GM10248 (cell line): ENCODE data around the gene FAXDC2.
"Not testable (repeated sequence)": the region's sequence is repeated elsewhere in the genome, so short reads cannot be mapped to it uniquely, and the experiment has no call there.

ENCODE experiments used
- CTCF ChIA-PET: fragments of 300-600 bp; sonication (Branson Sonifier 250); formaldehyde crosslinking; extraction: SDS; loops from one replicate; lab custom pipeline; 2021; ENCODE audit warnings: antibody characterized with exemption; lab: Yijun Ruan, JAX
- POLR2A ChIA-PET: fragments of 350-650 bp; sonication (Branson Sonifier 250); formaldehyde crosslinking; extraction: SDS; loops from one replicate; lab custom pipeline; 2020; ENCODE audit warnings: antibody characterized with exemption; lab: Yijun Ruan, JAX
- DNase-seq: peaks from one replicate; pipeline ENCODE4 v3.0.0; 2012; ENCODE audit errors: extremely low spot score
- CTCF ChIP-seq: IDR thresholded peaks from 2 replicates; pipeline ENCODE4 v1.5.1; 2012; ENCODE audit warnings: mild to moderate bottlenecking, low read depth; ENCODE audit errors: extremely low read depth, missing control alignments, control extremely low read depth

The FAXDC2 gene

GRCh38 chr5:154824070-154824469 is 26.3 kb downstream of the FAXDC2 start:
- no peak for TF ChIP-seq CTCF

GRCh38 chr5:154823605-154824004 is 26.8 kb downstream of the FAXDC2 start:
- POLR2A ChIA-PET = no interaction called here
- DNase-seq = no peak
- CTCF ChIA-PET = interaction anchor here (1.0 to 2.1 kb wide), 2 partner anchors 18 to 173 kb away, joined by 3 to 5 read pairs; no protein-coding TSS in a partner anchor
- TF ChIP-seq CTCF = no peak

More at GRCh38 chr5:154824070-154824469, 26.3 kb downstream of the FAXDC2 start:
- ChIA-PET POLR2A (no interaction called here), CTCF (interaction anchor here (1.0 to 2.1 kb wide), 2 partner anchors 17 to 174 kb away, joined by 3 to 5 read pairs; no protein-coding TSS in a partner anchor)
- no peak for DNase-seq

GRCh38 chr5:154822896-154823295 is 27.5 kb downstream of the FAXDC2 start:
- POLR2A ChIA-PET, DNase-seq: not testable (repeated sequence)
- CTCF ChIA-PET = interaction anchor here (0.9 to 1.3 kb wide), 3 partner anchors 18 to 173 kb away, joined by 3 read pairs; no protein-coding TSS in a partner anchor

- ChIA-PET CTCF (interaction anchor here (1.2 kb wide), 1 partner anchor 9 kb away, joined by 3 read pairs; no protein-coding TSS in a partner anchor), POLR2A (no interaction called here)
- DNase-seq = no peak
- TF ChIP-seq CTCF = no peak
Measured at GRCh38 chr5:154820383-154820782, 30.0 kb downstream of the FAXDC2 start.

GRCh38 chr5:154819546-154819945 is 30.9 kb downstream of the FAXDC2 start:
- POLR2A ChIA-PET = no interaction called here
- no peak for TF ChIP-seq CTCF
- DNase-seq = no peak
- CTCF ChIA-PET = interaction anchor here (0.9 to 1.9 kb wide), 3 partner anchors 10 to 170 kb away, joined by 3 to 5 read pairs (median 3); no protein-coding TSS in a partner anchor

- POLR2A ChIA-PET = no interaction called here
Measured at GRCh38 chr5:154818471-154819116, 31.8 kb downstream of the FAXDC2 start.

More at GRCh38 chr5:154818471-154819116, 31.8 kb downstream of the FAXDC2 start:
- TF ChIP-seq CTCF = no peak
- CTCF ChIA-PET = interaction anchor here (0.9 to 1.9 kb wide), 2 partner anchors 9 to 169 kb away, joined by 3 to 5 read pairs; no protein-coding TSS in a partner anchor
- no peak for DNase-seq
